ENCODE data around the gene PDIA5.

The PDIA5 gene

DNA sequence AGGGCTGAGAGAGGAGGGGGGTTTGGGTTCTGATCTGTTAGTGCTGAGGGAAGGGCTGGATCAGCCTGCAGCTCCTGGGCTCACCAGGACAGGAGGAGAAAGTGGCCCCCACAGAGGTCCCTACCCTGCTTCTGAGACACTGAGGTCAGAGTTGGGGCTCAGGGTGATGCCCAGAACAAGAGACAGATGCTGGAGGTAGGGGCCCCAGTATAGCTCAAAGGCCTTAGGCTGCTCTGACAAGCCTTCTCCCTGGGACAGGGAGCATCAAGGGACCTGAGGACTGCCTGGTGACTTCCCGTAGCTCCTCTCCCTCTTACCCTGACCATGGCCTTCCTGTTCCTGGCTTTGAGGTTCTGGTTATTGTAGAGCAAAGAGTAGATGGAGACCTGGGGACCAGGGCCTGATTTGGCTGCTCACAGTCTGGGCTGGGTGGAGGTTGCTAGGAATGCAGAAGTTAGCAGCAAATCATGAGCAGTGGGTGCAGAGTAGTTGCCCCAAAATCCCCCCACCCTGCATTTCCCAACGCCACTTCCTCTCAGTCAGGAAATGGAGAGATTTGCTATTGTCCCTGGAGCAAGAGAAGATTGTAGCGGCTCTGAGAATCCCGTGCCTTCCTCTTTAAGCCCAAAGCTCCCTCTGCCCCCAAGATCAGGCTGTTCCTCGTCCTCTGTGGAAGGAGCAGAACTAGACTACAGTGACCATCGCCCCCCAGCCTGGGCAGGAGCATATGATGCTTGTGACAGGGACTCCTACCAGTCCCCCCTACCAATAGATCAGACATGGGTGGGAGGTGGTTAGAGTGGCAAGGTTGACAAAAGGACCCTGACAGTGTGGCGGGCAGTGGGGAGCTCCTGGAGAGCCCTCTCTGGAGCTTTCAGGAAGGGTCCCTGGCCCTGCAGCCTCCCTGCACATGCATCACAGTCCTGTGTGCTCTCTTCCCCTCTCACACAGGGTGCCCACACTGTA is 87.5 kb downstream of the PDIA5 start:
- H3K36me3 Mint-ChIP-seq (ENCODE audit: low read depth): peaks cover 35% of the 10 kb centered on the region
- H3K27ac Mint-ChIP-seq: no peak overlapping the region
- no peak overlapping the region for H3K4me3 Mint-ChIP-seq
- H3K27me3 Mint-ChIP-seq (ENCODE audit: low read depth): no peaks in the 10 kb centered on the region
- no peak for DNase-seq (ENCODE audit: low spot score)
- H3K9me3 Mint-ChIP-seq: peaks cover 5% of the 10 kb centered on the region
- no peaks in the 10 kb centered on the region for H3K4me1 Mint-ChIP-seq (ENCODE audit: low read depth)

DNA sequence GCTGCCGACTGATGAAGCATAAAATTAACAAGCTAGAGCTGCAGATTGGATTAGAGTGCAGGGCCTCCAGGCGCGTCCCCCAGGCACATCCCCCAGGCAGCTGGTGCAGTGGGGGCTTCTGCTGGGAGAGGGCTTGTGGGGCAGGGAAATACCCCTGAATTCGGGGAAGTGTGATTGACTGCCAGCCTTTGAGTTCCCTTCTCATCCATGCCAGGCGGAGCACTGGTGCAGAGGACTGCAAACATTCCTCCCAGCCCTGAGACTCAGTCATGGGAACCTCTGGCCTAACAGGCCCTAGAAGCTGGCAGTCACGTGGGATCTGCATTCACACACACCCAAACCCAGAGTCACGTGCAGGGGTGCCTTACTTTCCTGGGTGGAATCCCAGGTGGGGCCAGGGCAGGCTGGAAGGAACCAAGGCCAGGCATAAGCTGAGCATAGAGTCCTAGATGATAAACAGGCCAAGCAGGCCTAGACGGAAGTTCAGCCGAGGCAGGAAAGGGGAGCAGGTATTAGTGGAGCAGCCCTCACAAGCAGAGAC is 88.7 kb downstream of the PDIA5 start:
- no peaks in the 10 kb centered on the region for H3K4me1 Mint-ChIP-seq (ENCODE audit: low read depth)
- H3K9me3 Mint-ChIP-seq: peaks cover 5% of the 10 kb centered on the region
- peaks cover 25% of the 10 kb centered on the region for H3K36me3 Mint-ChIP-seq (ENCODE audit: low read depth)
- H3K4me3 Mint-ChIP-seq: no peak overlapping the region
- H3K27ac Mint-ChIP-seq: no peak overlapping the region
- DNase-seq (ENCODE audit: low spot score): no peak
- no peaks in the 10 kb centered on the region for H3K27me3 Mint-ChIP-seq (ENCODE audit: low read depth)

DNA sequence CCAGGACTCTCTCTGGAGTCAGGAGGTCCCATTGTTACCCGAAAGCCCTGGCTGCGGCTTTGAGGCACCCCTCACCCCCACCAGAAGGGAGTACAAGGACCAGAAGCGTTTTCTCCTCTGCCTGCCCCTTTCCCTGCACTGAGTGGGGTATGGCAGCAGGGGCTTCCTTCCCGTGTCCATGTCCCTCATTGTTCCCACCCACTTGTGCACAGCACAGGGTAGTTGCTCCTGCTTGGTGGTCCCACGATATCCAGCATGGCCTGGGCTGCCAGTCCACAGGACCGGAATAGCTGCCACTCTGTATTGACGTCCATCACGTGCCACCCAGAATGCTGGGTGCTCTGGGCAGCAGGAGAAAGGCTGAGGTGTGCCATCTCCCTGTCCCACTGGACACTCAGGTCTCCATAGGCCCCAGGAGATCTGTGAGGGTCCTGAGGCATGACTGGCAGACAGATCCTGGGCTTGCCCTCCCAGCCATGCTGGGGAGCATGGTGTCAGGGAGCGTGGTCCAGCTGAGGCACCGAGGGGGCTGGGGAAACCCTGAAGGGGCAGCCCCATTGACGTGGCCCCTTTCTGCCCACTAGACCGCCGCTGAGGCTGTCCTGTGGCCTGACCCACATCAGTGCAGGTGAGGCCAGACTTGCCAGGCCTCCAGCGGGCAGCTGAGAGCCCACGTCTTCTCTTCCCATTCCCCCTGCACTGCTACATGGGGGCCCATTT is 89.6 kb downstream of the PDIA5 start:
- no peak overlapping the region for H3K4me3 Mint-ChIP-seq
- H3K36me3 Mint-ChIP-seq (ENCODE audit: low read depth): peaks cover 18% of the 10 kb centered on the region
- no peaks in the 10 kb centered on the region for H3K27me3 Mint-ChIP-seq (ENCODE audit: low read depth)
- H3K4me1 Mint-ChIP-seq (ENCODE audit: low read depth): no peaks in the 10 kb centered on the region
- peaks cover 5% of the 10 kb centered on the region for H3K9me3 Mint-ChIP-seq
- DNase-seq (ENCODE audit: low spot score): no peak
- no peak overlapping the region for H3K27ac Mint-ChIP-seq

DNA sequence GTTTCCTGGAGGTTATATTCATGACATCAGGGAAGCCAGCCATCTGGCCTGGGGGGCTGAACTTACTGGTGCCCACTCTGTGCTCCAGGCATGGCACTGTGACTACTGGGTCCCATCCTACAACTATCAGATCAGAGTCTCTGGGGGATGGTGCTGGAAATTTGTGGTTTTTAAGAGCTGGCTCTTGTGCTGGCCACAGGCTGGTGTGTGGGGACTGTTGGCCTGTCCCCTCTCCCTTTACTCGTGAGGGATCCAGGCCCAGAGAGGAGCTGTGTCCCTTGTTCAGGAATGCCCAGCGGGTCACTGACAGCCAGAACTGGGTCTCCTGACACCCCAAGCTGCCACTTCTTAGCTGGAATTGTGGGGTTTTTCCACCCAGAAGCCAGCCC is 90.4 kb downstream of the PDIA5 start:
- H3K27ac Mint-ChIP-seq: no peak overlapping the region
- H3K27me3 Mint-ChIP-seq (ENCODE audit: low read depth): no peaks in the 10 kb centered on the region
- H3K36me3 Mint-ChIP-seq (ENCODE audit: low read depth): peaks cover 12% of the 10 kb centered on the region
- DNase-seq (ENCODE audit: low spot score): no peak
- peaks cover under 1% of the 10 kb centered on the region for H3K9me3 Mint-ChIP-seq
- no peaks in the 10 kb centered on the region for H3K4me1 Mint-ChIP-seq (ENCODE audit: low read depth)
- no peak overlapping the region for H3K4me3 Mint-ChIP-seq

DNA sequence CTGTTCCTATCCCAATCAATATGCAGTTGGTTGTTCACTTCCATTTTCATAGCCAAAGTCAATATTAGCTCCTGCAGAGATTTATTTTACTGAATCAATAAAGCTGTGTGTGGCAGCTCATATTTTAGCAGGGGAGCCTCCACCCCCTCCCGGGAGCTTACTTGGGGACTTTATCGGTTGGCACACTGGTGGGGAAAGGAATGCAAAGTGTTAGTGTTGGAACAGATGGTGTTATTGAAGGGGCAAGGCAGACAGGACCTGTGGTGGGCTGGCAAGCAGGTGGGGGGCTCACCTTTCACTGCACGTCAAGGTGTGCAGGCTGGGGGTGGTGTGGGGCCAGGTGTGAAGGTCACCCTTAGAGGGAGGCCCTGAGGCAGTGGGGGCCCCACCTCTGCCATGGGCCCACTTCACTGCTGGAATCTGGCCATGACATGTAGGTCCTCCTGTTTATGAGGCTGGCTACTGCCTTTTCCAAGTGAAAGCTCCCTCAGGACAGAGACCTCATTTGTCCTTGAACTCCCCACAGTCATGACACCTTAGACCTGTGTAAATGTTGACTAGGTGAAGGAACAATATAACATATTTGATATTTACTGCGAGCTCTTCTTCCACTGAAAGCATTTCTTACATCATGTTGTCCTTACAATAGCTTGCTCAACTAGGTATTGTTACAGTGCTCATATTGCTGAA is 90.9 kb downstream of the PDIA5 start:
- Mint-ChIP-seq H3K36me3 (ENCODE audit: low read depth) (peaks cover 8% of the 10 kb centered on the region), H3K27ac (no peak overlapping the region), H3K9me3 (no peaks in the 10 kb centered on the region), H3K4me1 (ENCODE audit: low read depth) (no peaks in the 10 kb centered on the region), H3K4me3 (no peak overlapping the region), H3K27me3 (ENCODE audit: low read depth) (no peaks in the 10 kb centered on the region)
- no peak for DNase-seq (ENCODE audit: low spot score)

DNA sequence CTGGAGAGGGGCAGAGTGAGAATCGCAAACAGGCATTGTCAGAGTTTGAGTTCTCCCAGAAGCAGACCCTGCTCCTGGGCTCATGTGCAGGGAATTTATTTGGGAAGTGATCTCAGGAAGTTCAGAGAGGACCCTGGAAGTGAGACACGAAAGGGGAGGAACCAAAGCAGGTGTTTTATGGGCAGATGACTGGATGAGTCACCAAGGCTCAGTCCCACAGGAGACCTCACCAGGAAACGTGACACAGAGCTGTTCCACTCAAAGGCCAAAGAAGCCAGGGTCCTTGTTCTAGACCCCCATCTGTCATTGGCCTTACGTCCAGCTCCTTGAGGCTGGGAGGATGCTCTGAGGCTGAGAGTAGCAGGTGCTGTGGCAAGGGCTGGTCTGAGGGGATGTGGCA is 91.5 kb downstream of the PDIA5 start:
- no peaks in the 10 kb centered on the region for H3K9me3 Mint-ChIP-seq
- no peaks in the 10 kb centered on the region for H3K27me3 Mint-ChIP-seq (ENCODE audit: low read depth)
- no peak overlapping the region for H3K4me3 Mint-ChIP-seq
- H3K27ac Mint-ChIP-seq: no peak overlapping the region
- DNase-seq (ENCODE audit: low spot score): no peak
- peaks cover 6% of the 10 kb centered on the region for H3K36me3 Mint-ChIP-seq (ENCODE audit: low read depth)
- H3K4me1 Mint-ChIP-seq (ENCODE audit: low read depth): no peaks in the 10 kb centered on the region

DNA sequence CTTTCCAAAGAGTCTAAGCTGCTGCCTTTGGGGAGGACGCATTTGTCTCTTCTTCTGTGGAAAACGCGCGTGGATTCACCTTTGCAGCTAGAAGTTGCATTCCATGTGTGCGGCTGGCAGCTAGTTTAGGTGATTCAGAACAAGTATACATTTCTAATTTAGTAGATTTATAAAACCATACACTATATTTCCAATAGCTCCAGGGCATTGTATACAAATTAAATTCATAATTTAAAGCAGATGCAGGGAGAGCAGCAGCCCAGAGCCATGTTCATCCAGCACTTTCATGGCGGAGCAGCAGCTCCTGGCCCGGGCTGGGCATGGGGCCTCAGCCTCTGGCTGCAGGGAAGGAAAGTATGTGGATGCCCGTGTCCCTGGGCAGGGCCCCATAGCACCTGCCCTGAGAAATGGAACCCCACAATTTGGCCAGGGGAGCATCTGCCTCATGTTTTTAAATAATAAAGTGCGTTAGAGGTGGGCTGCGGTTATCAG is 92.1 kb downstream of the PDIA5 start:
- Mint-ChIP-seq H3K27ac (no peak overlapping the region), H3K27me3 (ENCODE audit: low read depth) (no peaks in the 10 kb centered on the region), H3K4me3 (no peak overlapping the region), H3K36me3 (ENCODE audit: low read depth) (peaks cover 6% of the 10 kb centered on the region), H3K9me3 (no peaks in the 10 kb centered on the region), H3K4me1 (ENCODE audit: low read depth) (no peaks in the 10 kb centered on the region)
- DNase-seq (ENCODE audit: low spot score): no peak

DNA sequence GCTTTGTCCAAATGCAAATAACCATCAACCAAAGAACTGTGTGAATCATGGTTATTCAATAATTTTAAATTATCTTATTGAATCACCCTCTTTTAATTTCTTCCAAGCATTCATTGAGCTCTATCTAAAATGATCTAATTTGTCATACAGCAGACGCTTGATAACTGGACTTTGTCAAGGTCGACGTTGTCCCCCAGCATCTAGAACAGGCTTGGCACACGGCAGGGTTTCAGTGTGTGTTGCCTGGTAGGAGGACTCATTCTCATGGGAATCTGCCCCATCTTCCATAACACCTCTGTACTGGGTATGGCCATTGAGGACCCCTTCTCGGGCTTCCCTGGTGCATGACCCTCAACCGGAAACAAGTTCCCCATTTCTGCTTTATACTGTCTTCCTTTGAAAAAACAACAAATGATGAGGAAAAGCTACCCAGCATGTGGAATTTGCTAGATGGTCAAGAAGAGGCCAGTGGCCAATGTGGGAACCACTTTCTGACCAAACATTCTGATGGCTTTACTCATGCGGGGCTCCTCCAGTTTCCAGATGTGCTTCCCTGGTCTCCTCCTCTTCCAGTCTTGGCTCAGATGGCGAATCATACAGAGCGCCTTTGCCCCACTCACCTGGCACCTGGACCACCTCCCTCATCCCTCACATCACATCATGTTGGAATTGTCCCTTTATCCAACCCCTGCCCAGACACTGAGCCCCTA is 93.3 kb downstream of the PDIA5 start:
- Mint-ChIP-seq H3K27ac (no peak overlapping the region), H3K27me3 (ENCODE audit: low read depth) (no peaks in the 10 kb centered on the region), H3K4me1 (ENCODE audit: low read depth) (no peaks in the 10 kb centered on the region), H3K9me3 (peaks cover 4% of the 10 kb centered on the region), H3K4me3 (no peak overlapping the region), H3K36me3 (ENCODE audit: low read depth) (peaks cover 16% of the 10 kb centered on the region)
- DNase-seq (ENCODE audit: low spot score): no peak

DNA sequence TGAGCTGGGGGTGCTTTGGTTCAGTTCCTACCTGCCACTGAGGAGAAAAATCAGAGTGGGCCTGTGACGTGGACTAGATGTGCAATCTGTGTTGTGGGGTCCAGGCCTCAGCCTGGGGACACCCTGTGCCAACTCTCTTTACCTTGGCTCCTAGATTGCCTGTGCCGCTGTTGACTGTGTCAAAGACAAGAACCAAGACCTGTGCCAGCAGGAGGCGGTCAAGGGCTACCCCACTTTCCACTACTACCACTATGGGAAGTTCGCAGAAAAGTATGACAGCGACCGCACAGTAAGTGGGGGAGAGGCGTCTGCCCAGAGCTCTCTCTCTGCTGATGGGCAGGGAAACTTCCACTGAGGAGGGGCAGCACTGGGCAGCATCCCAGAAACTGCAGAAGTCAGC is 94.3 kb downstream of the PDIA5 start:
- no peak overlapping the region for H3K4me3 Mint-ChIP-seq
- H3K36me3 Mint-ChIP-seq (ENCODE audit: low read depth): peaks cover 19% of the 10 kb centered on the region
- H3K9me3 Mint-ChIP-seq: peaks cover 4% of the 10 kb centered on the region

DNA sequence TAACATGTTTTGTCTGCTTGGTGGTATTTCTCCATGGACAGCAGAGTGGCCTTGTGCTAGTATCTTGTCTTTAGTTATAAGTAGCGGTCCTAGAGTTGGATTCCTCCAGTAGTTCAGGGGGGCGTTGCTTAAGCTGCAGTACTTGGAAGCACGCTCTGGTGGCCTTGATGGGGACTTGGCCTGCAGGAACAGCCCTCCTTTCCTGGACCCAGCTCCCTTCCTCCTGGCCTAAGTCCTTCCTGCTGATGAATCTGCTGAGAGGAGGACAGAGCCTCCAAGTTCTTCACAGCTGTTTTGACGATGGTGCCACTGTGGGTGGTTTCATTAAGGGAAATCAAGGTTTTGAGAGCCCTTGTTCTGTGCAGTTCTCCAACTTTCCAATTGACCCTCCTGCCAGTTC is 96.3 kb downstream of the PDIA5 start:
- H3K27me3 Mint-ChIP-seq (ENCODE audit: low read depth): no peaks in the 10 kb centered on the region
- H3K36me3 Mint-ChIP-seq (ENCODE audit: low read depth): peaks cover 30% of the 10 kb centered on the region
- DNase-seq (ENCODE audit: low spot score): no peak
- H3K9me3 Mint-ChIP-seq: peaks cover 4% of the 10 kb centered on the region
- H3K4me1 Mint-ChIP-seq (ENCODE audit: low read depth): no peaks in the 10 kb centered on the region
- H3K27ac Mint-ChIP-seq: no peak overlapping the region
- H3K4me3 Mint-ChIP-seq: no peak overlapping the region

More for the DNA sequence above, 94.3 kb downstream of the PDIA5 start:
- H3K4me1 Mint-ChIP-seq (ENCODE audit: low read depth): no peaks in the 10 kb centered on the region
- no peak for DNase-seq (ENCODE audit: low spot score)
- no peaks in the 10 kb centered on the region for H3K27me3 Mint-ChIP-seq (ENCODE audit: low read depth)
- H3K27ac Mint-ChIP-seq: no peak overlapping the region

DNA sequence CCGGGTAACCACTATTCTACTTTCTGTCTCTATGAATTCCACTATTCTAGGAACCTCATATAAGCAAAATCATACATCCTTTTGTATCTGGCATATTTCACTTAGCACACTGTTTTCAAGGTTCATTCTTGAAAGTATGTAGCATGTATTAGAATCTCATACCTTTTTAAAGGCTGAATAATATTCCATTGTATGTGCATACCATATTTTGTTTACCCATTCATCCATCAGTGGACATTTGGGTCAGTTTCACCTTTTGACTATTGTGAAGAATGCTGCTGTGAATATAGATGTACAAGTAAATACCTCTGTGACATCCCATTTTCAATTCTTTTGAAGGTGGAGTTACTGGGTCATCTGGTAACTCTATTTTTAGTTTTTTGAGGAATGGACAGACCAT is 98.3 kb downstream of the PDIA5 start:
- peaks cover 4% of the 10 kb centered on the region for H3K9me3 Mint-ChIP-seq
- no peak overlapping the region for H3K4me3 Mint-ChIP-seq
- H3K27me3 Mint-ChIP-seq (ENCODE audit: low read depth): no peaks in the 10 kb centered on the region
- H3K27ac Mint-ChIP-seq: no peak overlapping the region
- H3K4me1 Mint-ChIP-seq (ENCODE audit: low read depth): no peaks in the 10 kb centered on the region
- DNase-seq (ENCODE audit: low spot score): no peak
- peaks cover 32% of the 10 kb centered on the region for H3K36me3 Mint-ChIP-seq (ENCODE audit: low read depth)

DNA sequence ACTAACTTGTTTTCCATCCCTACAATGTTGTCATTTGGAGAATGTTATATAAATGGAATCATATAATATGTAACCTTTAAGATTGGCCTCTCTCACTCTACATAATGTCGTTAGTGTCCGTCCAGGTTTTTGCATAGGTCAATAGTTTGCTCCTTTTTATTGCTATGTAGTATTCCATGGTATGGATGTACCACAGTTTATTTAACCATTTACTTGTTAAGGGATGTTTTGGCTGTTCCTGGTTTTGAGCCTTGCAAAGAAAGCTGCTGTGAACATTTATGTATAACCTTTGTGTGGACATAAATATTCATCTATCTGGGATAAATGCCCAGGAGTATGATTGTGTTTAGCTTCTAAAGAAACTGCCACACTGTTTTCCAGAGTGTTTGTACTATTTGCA is 100.9 kb downstream of the PDIA5 start:
- DNase-seq (ENCODE audit: low spot score): no peak
- no peak overlapping the region for H3K27ac Mint-ChIP-seq
- peaks cover 4% of the 10 kb centered on the region for H3K9me3 Mint-ChIP-seq
- H3K4me3 Mint-ChIP-seq: no peak overlapping the region
- H3K36me3 Mint-ChIP-seq (ENCODE audit: low read depth): peaks cover 29% of the 10 kb centered on the region
- no peaks in the 10 kb centered on the region for H3K4me1 Mint-ChIP-seq (ENCODE audit: low read depth)
- H3K27me3 Mint-ChIP-seq (ENCODE audit: low read depth): no peaks in the 10 kb centered on the region

DNA sequence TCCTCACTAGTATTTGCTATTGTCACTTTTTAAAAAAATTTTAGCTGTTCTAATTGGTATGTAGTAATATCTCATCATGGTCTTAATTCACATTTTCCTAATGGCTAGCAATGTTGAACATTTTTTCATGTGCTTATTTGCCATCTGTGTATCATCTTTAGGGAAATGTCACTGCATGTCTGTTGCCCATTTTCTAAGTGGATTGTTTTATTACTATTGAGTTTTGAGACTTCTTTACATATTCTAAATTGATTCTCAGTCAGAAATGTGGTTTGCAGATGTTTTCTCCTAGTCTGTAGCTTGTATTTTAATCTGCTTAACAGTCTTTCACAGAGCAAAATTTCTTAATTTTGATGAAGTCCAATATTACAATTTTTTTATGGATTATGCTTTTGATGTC is 101.3 kb downstream of the PDIA5 start:
- H3K4me3 Mint-ChIP-seq: no peak overlapping the region
- peaks cover 29% of the 10 kb centered on the region for H3K36me3 Mint-ChIP-seq (ENCODE audit: low read depth)

More for the DNA sequence above, 101.3 kb downstream of the PDIA5 start:
- H3K4me1 Mint-ChIP-seq (ENCODE audit: low read depth): no peaks in the 10 kb centered on the region
- no peaks in the 10 kb centered on the region for H3K27me3 Mint-ChIP-seq (ENCODE audit: low read depth)
- no peak for DNase-seq (ENCODE audit: low spot score)
- peaks cover 4% of the 10 kb centered on the region for H3K9me3 Mint-ChIP-seq
- H3K27ac Mint-ChIP-seq: no peak overlapping the region
